GM12878 (cell line): ENCODE data around the gene OR4S1. TPM values are rescaled to one million over a fixed set of nuclear protein-coding genes. Genes with fewer than 3 reads are reported as not detected.

Experiments used
- ATAC-seq: fragments of 200-7000 bp; cut with Tn5 transposase; 3 replicates; pipeline ENCODE4 v1.9.1; 2020; ENCODE audit warnings: mild to moderate bottlenecking, moderate library complexity
- BruUV-seq: library from RNA; stranded (reverse); fragments of 400-500 nt; replicated peaks from 2 replicates; lab custom pipeline; 2021; lab: Mats Ljungman, UMichigan
- CTCF ChIA-PET: fragments of 300-600 bp; sonication (Branson Sonifier 250); formaldehyde crosslinking; extraction: SDS; loops from one replicate; lab custom pipeline; 2021; ENCODE audit warnings: inconsistent platforms; lab: Yijun Ruan, JAX
- POLR2A ChIA-PET: fragments of 350-600 bp; formaldehyde crosslinking; extraction: SDS; loops from one replicate; lab custom pipeline; 2021; ENCODE audit warnings: inconsistent platforms; lab: Charles Lee
- RAD21 ChIA-PET: fragments of 300-600 bp; sonication (Branson Sonifier 250); formaldehyde crosslinking; loops from one replicate; lab custom pipeline; 2023; ENCODE audit warnings: antibody characterized with exemption; ENCODE audit not compliant: unreplicated experiment; lab: Charles Lee
- SMC1A ChIA-PET: fragments of 300-600 bp; sonication (Branson Sonifier 250); formaldehyde crosslinking; loops from one replicate; lab custom pipeline; 2023; ENCODE audit not compliant: unreplicated experiment, uncharacterized antibody; lab: Charles Lee
- DNase-seq: peaks from one replicate; pipeline ENCODE4 v3.0.0-alpha.2; 2011; ENCODE audit warnings: low read depth, low spot score
- FAIRE-seq: peaks from 3 replicates; lab custom pipeline; 2011; peaks lifted over from hg19 to GRCh38; lab: Jason Lieb, UNC
- H2AFZ ChIP-seq: 2 replicates; pipeline ENCODE4 v1.6.0; 2011; ENCODE audit warnings: low read depth, low read length, control low read depth; ENCODE audit not compliant: control insufficient read depth
- H3K27ac ChIP-seq: 2 replicates; pipeline ENCODE4 v1.5.1; 2011; ENCODE audit warnings: control low read depth; ENCODE audit not compliant: control insufficient read depth, insufficient read depth
- H3K27me3 ChIP-seq, 2 experiments: replicated peaks in 1 of 2; 2 replicates each; pipeline versions ENCODE4 v1.6.0 to v1.6.1; 2011; ENCODE audit warnings: low read length in 1 of 2; ENCODE audit not compliant: control insufficient read depth in 2 of 2, insufficient read depth in 2 of 2
- H3K36me3 ChIP-seq, 2 experiments: 2 replicates each; pipeline ENCODE4 v1.5.1; 2011; ENCODE audit warnings: low read length in 1 of 2; ENCODE audit not compliant: control insufficient read depth in 2 of 2, insufficient read depth in 2 of 2
- H3K4me1 ChIP-seq: 2 replicates; pipeline ENCODE4 v1.6.1; 2011; ENCODE audit warnings: mild to moderate bottlenecking, low read length, moderate library complexity, mixed read lengths; ENCODE audit not compliant: control insufficient read depth, insufficient read depth
- H3K4me2 ChIP-seq: 2 replicates; pipeline ENCODE4 v1.6.0; 2011; ENCODE audit warnings: control low read depth; ENCODE audit not compliant: control insufficient read depth, insufficient read depth
- H3K4me3 ChIP-seq: fragments of 200-600 bp; sonication (generic); 2 replicates; pipeline ENCODE4 v1.5.1; 2016
- H3K79me2 ChIP-seq: 2 replicates; pipeline ENCODE4 v1.6.0; 2011; ENCODE audit warnings: low read length; ENCODE audit not compliant: control insufficient read depth, insufficient read depth
- H3K9ac ChIP-seq: 2 replicates; pipeline ENCODE4 v1.8.0; 2011; ENCODE audit warnings: low read length, control low read depth, mixed read lengths; ENCODE audit not compliant: control insufficient read depth, insufficient read depth
- H3K9me3 ChIP-seq: replicated peaks from 3 replicates; pipeline ENCODE4 v1.5.1; 2011; ENCODE audit warnings: mild to moderate bottlenecking, low read length; ENCODE audit not compliant: control insufficient read depth, insufficient read depth
- H4K20me1 ChIP-seq: 2 replicates; pipeline ENCODE4 v1.6.0; 2011; ENCODE audit not compliant: control insufficient read depth, insufficient read depth
- ATF3 ChIP-seq: IDR thresholded peaks from 2 replicates; pipeline ENCODE4 v1.6.1; 2011; ENCODE audit warnings: low read depth, mild to moderate bottlenecking, low read length, moderate library complexity, borderline replicate concordance; ENCODE audit errors: extremely low read depth
- BCL11A ChIP-seq: IDR thresholded peaks from 2 replicates; pipeline ENCODE4 v1.6.1; 2011; ENCODE audit warnings: low read depth, low read length
- CBX5 ChIP-seq: sonication (generic); IDR thresholded peaks from 2 replicates; pipeline ENCODE4 v1.6.1; 2016; ENCODE audit warnings: low read depth, moderate library complexity, mild to moderate bottlenecking, inconsistent platforms
- CEBPB ChIP-seq, 2 experiments: fragments of 150-350 bp in 1 of 2; IDR thresholded peaks; 2 replicates each; pipeline ENCODE4 v1.6.1; 2012 to 2014; ENCODE audit warnings: low read depth in 2 of 2, low read length in 2 of 2, borderline replicate concordance in 1 of 2, inconsistent platforms in 1 of 2
- DPF2 ChIP-seq: fragments of 450-650 bp; IDR thresholded peaks from 2 replicates; pipeline ENCODE4 v1.6.1; 2017; ENCODE audit warnings: mild to moderate bottlenecking
- ETV6 ChIP-seq, 2 experiments: fragments of 450-650 bp in 1 of 2; IDR thresholded peaks in 1 of 2; conservative IDR thresholded peaks in 1 of 2; 2 replicates each; pipeline ENCODE4 v1.6.1; 2014; ENCODE audit warnings: antibody characterized with exemption in 1 of 2, borderline replicate concordance in 1 of 2, low read depth in 1 of 2, mild to moderate bottlenecking in 1 of 2, moderate library complexity in 1 of 2
- LARP7 ChIP-seq: fragments of 450-650 bp; IDR thresholded peaks from 2 replicates; pipeline ENCODE4 v1.6.1; 2017; ENCODE audit warnings: mild to moderate bottlenecking
- MYC ChIP-seq: IDR thresholded peaks from 2 replicates; pipeline ENCODE4 v1.6.1; 2011; ENCODE audit warnings: mild to moderate bottlenecking, low read length, moderate library complexity, inconsistent platforms; ENCODE audit not compliant: insufficient read depth, insufficient replicate concordance, insufficient read length, severe bottlenecking
- NR2C1 ChIP-seq: fragments of 450-650 bp; IDR thresholded peaks from 2 replicates; pipeline ENCODE4 v1.6.1; 2017; ENCODE audit warnings: antibody characterized with exemption, mild to moderate bottlenecking, moderate library complexity
- PBX3 ChIP-seq: IDR thresholded peaks from 2 replicates; pipeline ENCODE4 v1.6.1; 2011; ENCODE audit warnings: mild to moderate bottlenecking, low read depth, low read length, moderate library complexity; ENCODE audit not compliant: insufficient replicate concordance
- PKNOX1 ChIP-seq: fragments of 450-650 bp; IDR thresholded peaks from 2 replicates; pipeline ENCODE4 v1.6.1; 2016; ENCODE audit warnings: mild to moderate bottlenecking
- REST ChIP-seq: IDR thresholded peaks from 2 replicates; pipeline ENCODE4 v1.6.1; 2012; ENCODE audit warnings: mild to moderate bottlenecking, low read depth, low read length
- SKIL ChIP-seq: fragments of 450-650 bp; IDR thresholded peaks from 2 replicates; pipeline ENCODE4 v1.6.1; 2017; ENCODE audit warnings: mild to moderate bottlenecking, low read depth, inconsistent platforms; ENCODE audit not compliant: poor library complexity, severe bottlenecking
- ZNF274 ChIP-seq: IDR thresholded peaks from one replicate; pipeline ENCODE4 v1.8.0; 2011; ENCODE audit not compliant: insufficient read length, insufficient read depth
- ZNF384 ChIP-seq: IDR thresholded peaks from 2 replicates; pipeline ENCODE4 v1.6.1; 2012; ENCODE audit warnings: low read depth, mild to moderate bottlenecking, low read length, improper control_type of control experiment, borderline replicate concordance
- WGBS: methylation state at CpG from one replicate; pipeline ENCODE4 v1.1.6; 2016; ENCODE audit warnings: low lambda C conversion rate; ENCODE audit not compliant: insufficient replicate concordance, insufficient coverage; ENCODE audit errors: missing lambda C conversion rate; 5-methylcytosine and 5-hydroxymethylcytosine counted together
- in situ Hi-C: fragments of 300-500 bp; cut with MboI; formaldehyde crosslinking; loops from 9 replicates; pipeline ENCODE4 v1.14.3; 2018; ENCODE audit warnings: mixed read lengths
- intact Hi-C: fragments of 100-400 bp; cut with micrococcal nuclease; formaldehyde crosslinking; loops from one replicate; pipeline ENCODE4 v1.14.2; 2022; ENCODE audit not compliant: unreplicated experiment
- polyA plus RNA-seq, 11 experiments: library from polyadenylated mRNA; depleted of rRNA in 4 of 11; unstranded in 6 of 11; stranded (reverse) in 5 of 11; fragments of >200 nt; fragmentation: Nextera tagmentation in 4 of 11; fragmentation: Illumina TruSeq in 1 of 11; extraction: Ambion mirVana in 4 of 11; extraction: Trizol in 1 of 11; gene quantifications; 1 replicate in 1 of 11; 2 replicates in 10 of 11; pipeline versions ENCODE4 v1.2.1 to v1.2.3, GENCODE V29; 2011 to 2016; ENCODE audit warnings: inconsistent platforms in 2 of 11, missing spikeins in 2 of 11, low read depth in 1 of 11
- total RNA-seq, 4 experiments: library from RNA; depleted of rRNA in 3 of 4; stranded (reverse); fragments of >200 nt in 3 of 4; fragmentation: Illumina TruSeq in 1 of 4; extraction: Trizol in 1 of 4; gene quantifications; 2 replicates each; pipeline versions ENCODE4 v1.2.1 to v1.2.3, GENCODE V29; 2013 to 2021

OR4S1 gene
- total and polyA plus RNA-seq, 10 of the 15 experiments (the other 5 are each of a cell fraction or from before 2014, with no cell fraction given), result not detected

- 2% methylated on average over 2 of the region's 2 CpGs for WGBS
- FAIRE-seq, result no peak
- no peak overlapping the region for H3K4me2 ChIP-seq
- H4K20me1 ChIP-seq, result no peaks in the 10 kb centered on the region
- no peaks in the 10 kb centered on the region for H3K4me1 ChIP-seq
- intact Hi-C loops (no loop called here), in situ Hi-C loops (no loop called here)
- no peaks in the 10 kb centered on the region for H3K79me2 ChIP-seq
- BruUV-seq, result no TSS peak
- no peak overlapping the region for H3K9ac ChIP-seq
- DNase-seq, result no peak
- no peaks in the 10 kb centered on the region for H3K27me3 ChIP-seq
- POLR2A ChIA-PET, result no interaction called here
- CTCF ChIA-PET, result no interaction called here
- H3K4me3 ChIP-seq, result no peak overlapping the region
- SMC1A ChIA-PET, result no interaction called here
- no peak for ATAC-seq
- H3K27ac ChIP-seq, result no peak overlapping the region
- H3K9me3 ChIP-seq, result no peaks in the 10 kb centered on the region
- H2AFZ ChIP-seq, result no peak overlapping the region
- RAD21 ChIA-PET, result no interaction called here
- H3K36me3 ChIP-seq, result no peaks in the 10 kb centered on the region
- no peak for TF ChIP-seq ETV6 (conservative IDR thresholded peaks at IDR 0.05 in 1 of 2, IDR thresholded peaks at IDR 0.05 in 1 of 2; ENCODE audit: borderline replicate concordance in 1 of 2, low read depth in 1 of 2)
- no peak for TF ChIP-seq ZNF384
- no peak for TF ChIP-seq NR2C1
- no peak for TF ChIP-seq PKNOX1
- TF ChIP-seq ATF3, result no peak
- TF ChIP-seq DPF2, result no peak
- TF ChIP-seq REST, result no peak
- no peak for TF ChIP-seq LARP7
- TF ChIP-seq CBX5, result no peak
- TF ChIP-seq MYC, result no peak
- TF ChIP-seq SKIL, result no peak
- no peak for TF ChIP-seq PBX3
- TF ChIP-seq ZNF274, result no peak
- TF ChIP-seq BCL11A, result no peak
- TF ChIP-seq CEBPB (IDR thresholded peaks at IDR 0.05; ENCODE audit: borderline replicate concordance in 1 of 2, low read depth in 2 of 2, low read length in 2 of 2), result no peak
Observed at GRCh38 chr11:48341466-48341865, 35.4 kb downstream of the OR4S1 start.
